ENCODE measurements around the gene FAM131B. TPM values are rescaled to one million over a fixed set of nuclear protein-coding genes. Genes with fewer than 3 reads are reported as not detected.

Gene FAM131B
- total and polyA plus RNA-seq, 2 of the 8 experiments (the other 6 are each of a cell fraction or from before 2014, with no cell fraction given): 23.1 to 38.2 TPM

- TF ChIP-seq RNF2 (IDR thresholded peaks at IDR 0.05; ENCODE audit: borderline replicate concordance, low read depth, low read length, missing control alignments, poor library complexity, severe bottlenecking) (no peak), PHF8 (conservative IDR thresholded peaks at IDR 0.05; ENCODE audit: low read depth, low read length) (no peak), EP300 (IDR thresholded peaks at IDR 0.05; ENCODE audit: borderline replicate concordance in 1 of 2, low read depth in 2 of 2, low read length in 2 of 2) (no peak), KDM1A (IDR thresholded peaks at IDR 0.05; ENCODE audit: borderline replicate concordance, low read length) (no peak), EGR1 (IDR thresholded peaks at IDR 0.05; ENCODE audit: borderline replicate concordance, low read depth, low read length) (no peak), ATF3 (IDR thresholded peaks at IDR 0.05; ENCODE audit: insufficient read depth, low read depth, low read length) (no peak)
Measured at GRCh38 chr7:143322760-143323633, 39.5 kb downstream of the FAM131B start (continued).
